GM12878 (cell line): ENCODE measurements around the gene FCGR3B.
"Not testable (repeated sequence)": the region's sequence is repeated elsewhere in the genome, so short reads cannot be mapped to it uniquely, and the experiment has no call there.

ENCODE experiments used
- BHLHE40 ChIP-seq, 2 experiments: fragments of 450-650 bp in 1 of 2; IDR thresholded peaks; 2 replicates each; pipeline ENCODE4 v1.6.1; 2011 to 2017; ENCODE audit warnings: low read depth in 2 of 2, borderline replicate concordance in 1 of 2, improper control_type of control experiment in 1 of 2, low read length in 1 of 2, mild to moderate bottlenecking in 1 of 2
- CTCF ChIP-seq, 3 experiments: IDR thresholded peaks in 2 of 3; conservative IDR thresholded peaks in 1 of 3; 2 replicates each; pipeline ENCODE4 v1.5.1; 2011; ENCODE audit warnings: low read depth in 3 of 3, low read length in 3 of 3, mild to moderate bottlenecking in 3 of 3, control low read depth in 2 of 3, moderate library complexity in 2 of 3, inconsistent platforms in 1 of 3, mixed read lengths in 1 of 3; ENCODE audit not compliant: control insufficient read depth in 2 of 3, insufficient read depth in 1 of 3; ENCODE audit errors: extremely low read depth in 1 of 3
- E2F8 ChIP-seq: fragments of 450-650 bp; IDR thresholded peaks from 2 replicates; pipeline ENCODE4 v1.6.1; 2018; ENCODE audit warnings: mild to moderate bottlenecking, low read depth, moderate library complexity; ENCODE audit not compliant: partially characterized antibody
- EP300 ChIP-seq, 2 experiments: fragments of 150-350 bp in 1 of 2; IDR thresholded peaks; 2 replicates each; pipeline ENCODE4 v1.6.1; 2011 to 2012; ENCODE audit warnings: low read depth in 2 of 2, low read length in 2 of 2, borderline replicate concordance in 1 of 2, improper control_type of control experiment in 1 of 2, inconsistent platforms in 1 of 2; ENCODE audit not compliant: control insufficient read depth in 1 of 2
- EZH2 ChIP-seq: IDR thresholded peaks from 2 replicates; pipeline ENCODE4 v1.6.1; 2012; ENCODE audit warnings: low read depth, mild to moderate bottlenecking, control low read depth, inconsistent platforms, low read length, borderline replicate concordance; ENCODE audit not compliant: control insufficient read depth
- MLLT1 ChIP-seq: fragments of 450-650 bp; IDR thresholded peaks from 2 replicates; pipeline ENCODE4 v1.6.1; 2016; ENCODE audit warnings: mild to moderate bottlenecking
- POLR2A ChIP-seq: IDR thresholded peaks from 2 replicates; pipeline ENCODE4 v1.6.1; 2011; ENCODE audit warnings: low read depth, mild to moderate bottlenecking, low read length
- POLR2AphosphoS2 ChIP-seq: IDR thresholded peaks from 2 replicates; pipeline ENCODE4 v1.6.1; 2011; ENCODE audit warnings: low read depth, mild to moderate bottlenecking, low read length, improper control_type of control experiment, moderate library complexity
- YY1 ChIP-seq: IDR thresholded peaks from 2 replicates; pipeline ENCODE4 v1.6.1; 2011; ENCODE audit warnings: low read depth, mild to moderate bottlenecking, low read length
- ZNF24 ChIP-seq: fragments of 450-650 bp; IDR thresholded peaks from 2 replicates; pipeline ENCODE4 v1.6.1; 2017; ENCODE audit warnings: antibody characterized with exemption, mild to moderate bottlenecking

GRCh38 chr1:161653971-161654370, 23.0 kb upstream of the FCGR3B start:
- TF ChIP-seq EZH2; BHLHE40 (IDR thresholded peaks at IDR 0.05; ENCODE audit: borderline replicate concordance in 1 of 2, low read depth in 2 of 2, low read length in 1 of 2); ZNF24; E2F8; POLR2AphosphoS2; CTCF (IDR thresholded peaks at IDR 0.05 in 2 of 3, conservative IDR thresholded peaks at IDR 0.05 in 1 of 3; ENCODE audit: control insufficient read depth in 2 of 3, extremely low read depth in 1 of 3, insufficient read depth in 1 of 3, low read depth in 3 of 3, low read length in 3 of 3); MLLT1; POLR2A; EP300 (IDR thresholded peaks at IDR 0.05; ENCODE audit: borderline replicate concordance in 1 of 2, control insufficient read depth in 1 of 2, low read depth in 2 of 2, low read length in 2 of 2); YY1: not testable (repeated sequence)
